WTC11 (cell line): ENCODE results near the gene TKFC.
A peak's percentile ranks its signal among the peaks of the same experiment; 100 is the strongest.

Experiments used
- CTCF ChIP-seq: fragments of 200-600 bp; IDR thresholded peaks from 2 replicates; pipeline ENCODE4 v1.8.0; 2022; ENCODE audit warnings: antibody characterized with exemption
- FOXK1 ChIP-seq: sonication (generic); formaldehyde crosslinking; IDR thresholded peaks from 2 replicates; pipeline ENCODE4 v1.8.0; 2022; ENCODE audit warnings: mild to moderate bottlenecking, moderate library complexity, missing genetic modification reagents
- ZNF281 ChIP-seq: sonication (generic); formaldehyde crosslinking; IDR thresholded peaks from 2 replicates; pipeline ENCODE4 v1.8.0; 2023; ENCODE audit warnings: mild to moderate bottlenecking, missing genetic modification reagents
- TF ChIP-seq, protein P1 (sequence below): sonication (generic); formaldehyde crosslinking; IDR thresholded peaks from 2 replicates; pipeline ENCODE4 v1.8.0; 2023; ENCODE audit warnings: missing genetic modification reagents

GRCh38 chr11:61336171-61336935 is 3.3 kb downstream of the TKFC start:
- TF ChIP-seq CTCF (peak; percentile 98), FOXK1 (no peak), ZNF281 (no peak)
- TF ChIP-seq, protein P1, sequence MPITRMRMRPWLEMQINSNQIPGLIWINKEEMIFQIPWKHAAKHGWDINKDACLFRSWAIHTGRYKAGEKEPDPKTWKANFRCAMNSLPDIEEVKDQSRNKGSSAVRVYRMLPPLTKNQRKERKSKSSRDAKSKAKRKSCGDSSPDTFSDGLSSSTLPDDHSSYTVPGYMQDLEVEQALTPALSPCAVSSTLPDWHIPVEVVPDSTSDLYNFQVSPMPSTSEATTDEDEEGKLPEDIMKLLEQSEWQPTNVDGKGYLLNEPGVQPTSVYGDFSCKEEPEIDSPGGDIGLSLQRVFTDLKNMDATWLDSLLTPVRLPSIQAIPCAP (CRISPR knock-in tag), result no peak
